Gastroesophageal sphincter (tissue), 4 donors: ENCODE results near the gene GPR150. TPM values are rescaled to one million over a fixed set of nuclear protein-coding genes. Genes with fewer than 3 reads are reported as not detected.

ENCODE experiments used
- ATAC-seq: fragments of 150-250 bp; one replicate; pipeline ENCODE4 v1.9.1; 2016; ENCODE audit warnings: mild to moderate bottlenecking, moderate library complexity
- H3K27ac ChIP-seq, 4 donors: fragments of 200-600 bp; sonication (generic) in 3 of 4; 1 replicate in 3 of 4; 2 replicates in 1 of 4; pipeline ENCODE4 v1.5.1; 2016 to 2019
- H3K27me3 ChIP-seq: fragments of 200-600 bp; sonication (generic); one replicate; pipeline ENCODE4 v1.5.1; 2019
- H3K36me3 ChIP-seq, 2 donors: fragments of 200-600 bp; sonication (generic); one replicate each; pipeline ENCODE4 v1.5.1; 2019; ENCODE audit warnings: control low read depth in 1 of 2
- H3K4me1 ChIP-seq, 3 donors: fragments of 200-600 bp; sonication (generic); 1 replicate in 2 of 3; 2 replicates in 1 of 3; pipeline ENCODE4 v1.5.1; 2016 to 2019; ENCODE audit warnings: control low read depth in 2 of 3
- H3K4me3 ChIP-seq, 2 donors: fragments of 200-600 bp; sonication (generic); one replicate each; pipeline ENCODE4 v1.5.1; 2019; ENCODE audit warnings: mild to moderate bottlenecking in 1 of 2, moderate library complexity in 1 of 2
- H3K9me3 ChIP-seq, 3 donors: fragments of 200-600 bp; sonication (generic); one replicate each; pipeline ENCODE4 v1.5.1; 2017 to 2019; ENCODE audit warnings: control low read depth in 2 of 3
- EP300 ChIP-seq: sonication (generic); formaldehyde crosslinking; IDR thresholded peaks from one replicate; pipeline ENCODE4 v1.6.1; 2017; ENCODE audit warnings: antibody characterized with exemption, mild to moderate bottlenecking
- POLR2A ChIP-seq, 2 donors: fragments of 450-650 bp; IDR thresholded peaks; one replicate each; pipeline ENCODE4 v1.6.1; 2017; ENCODE audit warnings: antibody characterized with exemption in 2 of 2, mild to moderate bottlenecking in 2 of 2, moderate library complexity in 1 of 2
- POLR2AphosphoS5 ChIP-seq: sonication (generic); formaldehyde crosslinking; IDR thresholded peaks from one replicate; pipeline ENCODE4 v1.6.1; 2017; ENCODE audit warnings: antibody characterized with exemption
- WGBS, 2 donors: methylation state at CpG; one replicate each; pipeline ENCODE4 v1.1.5; 2018; ENCODE audit warnings: low coverage in 1 of 2; 5-methylcytosine and 5-hydroxymethylcytosine counted together
- total RNA-seq, 4 donors: library from RNA; depleted of rRNA; stranded (reverse); fragments of >200 nt; gene quantifications; one replicate each; pipeline ENCODE4 v1.1.0, GENCODE V29; 2016
- TF ChIP-seq, protein P1 (sequence below), 4 experiments: fragments of 200-600 bp in 2 of 4; fragments of 450-650 bp in 2 of 4; sonication (generic) in 1 of 4; IDR thresholded peaks; one replicate each; pipeline ENCODE4 v1.5.1; 2017 to 2019; ENCODE audit warnings: antibody characterized with exemption in 4 of 4, mild to moderate bottlenecking in 2 of 4, moderate library complexity in 2 of 4

GPR150 gene
- total RNA-seq, 4 donors from 2014 or later, result 0.31 to 0.39 TPM; not detected in 2

DNA sequence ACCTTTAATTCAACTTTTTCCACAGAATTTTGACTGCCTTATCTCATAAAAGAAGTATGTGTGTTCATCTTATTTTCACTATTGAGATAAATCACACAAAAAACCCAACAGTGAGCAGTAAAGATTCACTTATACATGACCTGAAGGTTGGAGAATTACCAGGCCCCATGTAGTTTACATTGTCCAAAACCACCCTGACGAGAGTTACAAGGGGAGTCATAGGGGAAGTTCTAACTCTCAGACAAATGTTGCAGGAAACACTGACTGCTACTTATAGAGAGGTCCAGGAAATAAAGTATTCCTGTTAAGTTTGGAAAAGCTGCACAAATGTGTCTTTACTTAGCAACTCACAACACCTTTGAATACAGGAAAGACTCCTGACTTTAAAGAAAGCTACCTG lies 48.8 kb downstream of the GPR150 start:
- Histone ChIP-seq H3K4me1 (peaks cover 3 to 38% (median 13%) of the 10 kb centered on the region in 3 donors), H3K4me3 (no peak overlapping the region), H3K27ac (peak overlapping the region in 3 of 4 donors; percentile 69 to 84 (median 73)), H3K9me3 (no peaks in the 10 kb centered on the region), H3K27me3 (no peaks in the 10 kb centered on the region), H3K36me3 (no peaks in the 10 kb centered on the region)
- ATAC-seq, result no peak
- TF ChIP-seq POLR2A (IDR thresholded peaks at IDR 0.05) (no peak), POLR2AphosphoS5 (no peak), EP300 (no peak)
- TF ChIP-seq, protein P1, sequence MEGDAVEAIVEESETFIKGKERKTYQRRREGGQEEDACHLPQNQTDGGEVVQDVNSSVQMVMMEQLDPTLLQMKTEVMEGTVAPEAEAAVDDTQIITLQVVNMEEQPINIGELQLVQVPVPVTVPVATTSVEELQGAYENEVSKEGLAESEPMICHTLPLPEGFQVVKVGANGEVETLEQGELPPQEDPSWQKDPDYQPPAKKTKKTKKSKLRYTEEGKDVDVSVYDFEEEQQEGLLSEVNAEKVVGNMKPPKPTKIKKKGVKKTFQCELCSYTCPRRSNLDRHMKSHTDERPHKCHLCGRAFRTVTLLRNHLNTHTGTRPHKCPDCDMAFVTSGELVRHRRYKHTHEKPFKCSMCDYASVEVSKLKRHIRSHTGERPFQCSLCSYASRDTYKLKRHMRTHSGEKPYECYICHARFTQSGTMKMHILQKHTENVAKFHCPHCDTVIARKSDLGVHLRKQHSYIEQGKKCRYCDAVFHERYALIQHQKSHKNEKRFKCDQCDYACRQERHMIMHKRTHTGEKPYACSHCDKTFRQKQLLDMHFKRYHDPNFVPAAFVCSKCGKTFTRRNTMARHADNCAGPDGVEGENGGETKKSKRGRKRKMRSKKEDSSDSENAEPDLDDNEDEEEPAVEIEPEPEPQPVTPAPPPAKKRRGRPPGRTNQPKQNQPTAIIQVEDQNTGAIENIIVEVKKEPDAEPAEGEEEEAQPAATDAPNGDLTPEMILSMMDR (IDR thresholded peaks at IDR 0.05), result no peak
- 57% methylated on average over 1 of the region's 1 CpG; no CpG with 5 or more reads in 1 of the 2 donors for WGBS, 2 donors

DNA sequence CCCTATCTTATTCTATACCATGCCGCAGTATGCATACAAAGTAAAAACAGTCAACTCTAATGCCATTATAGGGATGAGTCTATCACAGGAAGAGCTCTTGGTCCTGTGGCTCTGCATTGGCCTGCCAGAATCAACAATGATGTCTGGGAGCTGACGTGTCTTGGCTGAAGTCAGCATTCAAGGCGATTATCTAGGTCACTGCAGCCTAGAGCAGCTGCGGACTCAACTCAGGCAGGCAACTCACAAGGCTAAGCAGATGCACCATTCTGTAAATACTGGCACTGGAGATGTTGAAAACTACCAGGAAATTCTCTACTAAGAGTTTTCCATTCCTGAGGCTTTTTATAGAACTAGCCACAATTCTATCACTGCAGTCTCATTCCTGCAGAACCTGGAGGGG lies 49.7 kb downstream of the GPR150 start:
- ATAC-seq, result peak; percentile 95
- WGBS, 2 donors, result 36 to 73% methylated on average over 2 to 3 of the region's 4 CpGs
- no peak for TF ChIP-seq EP300
- peak; percentile 80 for TF ChIP-seq POLR2AphosphoS5
- H3K9me3 ChIP-seq, result no peaks in the 10 kb centered on the region
- peak overlapping the region in 3 of 4 donors; percentile 69 to 84 (median 73) for H3K27ac ChIP-seq
- H3K4me3 ChIP-seq, result no peak overlapping the region
- H3K4me1 ChIP-seq, result peaks cover 3 to 30% (median 13%) of the 10 kb centered on the region in 3 donors
- no peaks in the 10 kb centered on the region for H3K27me3 ChIP-seq
- H3K36me3 ChIP-seq, result no peaks in the 10 kb centered on the region

DNA sequence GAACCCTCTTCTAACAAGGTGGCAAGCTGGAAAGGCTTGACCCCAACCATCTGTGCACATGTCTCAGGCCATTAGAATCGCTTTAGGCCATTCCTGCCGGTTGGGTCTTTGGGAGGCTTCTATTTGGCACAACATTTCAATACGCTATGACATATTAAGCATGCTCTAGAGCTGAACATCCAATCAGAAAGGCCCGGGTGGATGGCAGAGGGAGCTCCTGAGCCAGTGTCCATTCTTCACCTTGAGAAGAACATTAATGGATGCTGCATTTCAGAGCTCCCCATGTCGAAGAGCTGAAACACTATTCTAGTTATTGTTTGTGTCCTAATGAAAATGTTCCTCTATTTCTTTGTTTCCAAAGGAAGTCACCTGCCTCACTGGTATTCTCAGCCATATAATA lies 50.1 kb downstream of the GPR150 start:
- Histone ChIP-seq H3K27me3 (no peaks in the 10 kb centered on the region), H3K4me3 (no peak overlapping the region), H3K36me3 (no peaks in the 10 kb centered on the region), H3K4me1 (peaks cover 3 to 25% (median 13%) of the 10 kb centered on the region in 3 donors), H3K9me3 (no peaks in the 10 kb centered on the region), H3K27ac (peak overlapping the region; percentile 10 to 84 (median 71))
- no peak for ATAC-seq
- no peak for TF ChIP-seq EP300
- no peak for TF ChIP-seq POLR2AphosphoS5
- TF ChIP-seq, protein P1 (IDR thresholded peaks at IDR 0.05), result no peak
- TF ChIP-seq POLR2A (IDR thresholded peaks at IDR 0.05), result no peak
- 75 to 94% methylated on average over 5 of the region's 5 CpGs for WGBS, 2 donors

DNA sequence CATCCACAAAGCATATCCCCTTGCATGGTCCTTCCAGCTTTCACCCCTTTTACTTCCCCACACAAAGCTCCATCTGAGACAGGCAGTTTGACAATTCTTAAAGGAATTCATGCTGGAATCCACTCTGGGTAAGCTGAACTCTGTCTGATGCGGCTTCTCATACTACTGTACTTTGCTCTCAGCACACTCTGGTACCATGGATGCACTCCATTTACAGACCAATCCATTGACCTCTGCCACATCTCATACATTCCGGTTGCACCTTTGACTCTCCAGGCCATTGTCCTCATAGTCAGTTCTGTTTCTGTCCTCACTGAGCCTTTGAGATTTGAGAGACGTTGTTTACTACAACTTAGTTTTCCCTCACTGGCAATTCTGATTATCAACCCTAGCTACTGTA lies 50.7 kb downstream of the GPR150 start:
- H3K27me3 ChIP-seq, result no peaks in the 10 kb centered on the region
- 89 to 91% methylated on average over 3 of the region's 3 CpGs for WGBS, 2 donors
- peaks cover 3 to 23% (median 13%) of the 10 kb centered on the region in 3 donors for H3K4me1 ChIP-seq
- peak overlapping the region in 3 of 4 donors; percentile 10 to 84 (median 73) for H3K27ac ChIP-seq
- H3K9me3 ChIP-seq, result no peaks in the 10 kb centered on the region
- TF ChIP-seq POLR2AphosphoS5, result no peak
- TF ChIP-seq EP300, result no peak
- TF ChIP-seq, protein P1 (IDR thresholded peaks at IDR 0.05), result no peak
- TF ChIP-seq POLR2A (IDR thresholded peaks at IDR 0.05), result no peak
- H3K4me3 ChIP-seq, result no peak overlapping the region
- no peak for ATAC-seq
- H3K36me3 ChIP-seq, result no peaks in the 10 kb centered on the region

Other genes starting within 250 kb of the GPR150 start
- gene FAM81B, start 228.7 kb upstream of the GPR150 start, total RNA-seq, result not detected
- gene SKIC3, start 65.1 kb upstream of the GPR150 start, total RNA-seq, result 100 to 1,000 TPM in 1 of 4 donors, 10 to 100 TPM in 3; 59.6 to 110 (median 72.2) TPM
- 10 to 100 TPM in 1 of 4 donors, 1 to 10 TPM in 3; 7.8 to 10.9 (median 8.6) TPM for gene ARSK, start 65.0 kb upstream of the GPR150 start, total RNA-seq
- 1 to 10 TPM in 3 of 4 donors, under 1 TPM in 1; 0.89 to 2.6 (median 1.8) TPM for gene RFESD, start 26.7 kb downstream of the GPR150 start, total RNA-seq
- gene SPATA9, start 62.9 kb downstream of the GPR150 start, total RNA-seq, result under 1 TPM in 1 of 4 donors, not detected in 3; 0.27 TPM
- gene RHOBTB3, start 111.2 kb downstream of the GPR150 start, total RNA-seq, result 100 to 1,000 TPM in 2 of 4 donors, 10 to 100 TPM in 2; 55.6 to 216 (median 135) TPM
- 10 to 100 TPM; 20.2 to 65.3 (median 41.3) TPM for gene GLRX, start 202.6 kb downstream of the GPR150 start, total RNA-seq